ENCODE data around the gene SLC1A2. TPM values are rescaled to one million over a fixed set of nuclear protein-coding genes. Genes with fewer than 3 reads are reported as not detected.

The SLC1A2 gene
- total RNA-seq, 1 experiment from 2014 or later = 0.11 TPM

DNA sequence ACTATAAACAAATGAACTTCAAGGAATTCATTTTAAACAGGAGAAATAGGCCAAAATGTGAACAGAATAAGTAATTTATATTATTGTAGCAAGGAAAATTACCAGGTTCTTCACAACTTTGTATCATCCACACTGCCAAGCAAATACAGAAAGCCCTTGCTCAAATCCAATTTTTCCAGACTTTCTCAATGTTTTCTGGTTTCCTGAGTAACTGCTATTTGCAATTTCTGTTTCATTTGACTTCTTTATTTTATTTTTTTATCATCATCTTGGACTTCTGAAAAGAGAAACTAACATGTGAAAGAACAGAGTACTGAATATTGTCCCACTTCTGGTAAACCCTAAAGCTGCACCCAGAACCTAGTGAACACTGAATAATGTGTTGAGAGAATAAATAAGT, 61.0 kb downstream of the SLC1A2 start:
- ChIA-PET CTCF (no interaction called here), POLR2A (ENCODE audit: low non-redundant PET) (no interaction called here)
- Histone ChIP-seq H3K4me1 (ENCODE audit: insufficient read depth, low read length, poor library complexity, severe bottlenecking) (no peaks in the 10 kb centered on the region), H3K4me3 (ENCODE audit: low read depth, low read length, poor library complexity, severe bottlenecking) (no peak overlapping the region), H3K9me3 (ENCODE audit: low read depth, low read length, poor library complexity, severe bottlenecking) (no peaks in the 10 kb centered on the region), H3K36me3 (ENCODE audit: insufficient read depth, low read length, poor library complexity, severe bottlenecking) (no peaks in the 10 kb centered on the region), H3K27me3 (replicated peaks; ENCODE audit: insufficient read depth, low read depth, low read length, poor library complexity) (peaks cover 10% of the 10 kb centered on the region), H3K27ac (ENCODE audit: low read depth, low read length, poor library complexity, severe bottlenecking) (no peak overlapping the region)
- no TSS peak for BruUV-seq (replicated peaks)
- no peak for DNase-seq (ENCODE audit: low spot score)
- TF ChIP-seq EZH2 (IDR thresholded peaks at IDR 0.05; ENCODE audit: borderline replicate concordance, low read depth, low read length, poor library complexity, severe bottlenecking) = no peak
- no peak for TF ChIP-seq CTCF (conservative IDR thresholded peaks at IDR 0.05; ENCODE audit: low read depth, low read length)
- intact Hi-C loops (cut with micrococcal nuclease; ENCODE audit: unreplicated experiment) = no loop called here

DNA sequence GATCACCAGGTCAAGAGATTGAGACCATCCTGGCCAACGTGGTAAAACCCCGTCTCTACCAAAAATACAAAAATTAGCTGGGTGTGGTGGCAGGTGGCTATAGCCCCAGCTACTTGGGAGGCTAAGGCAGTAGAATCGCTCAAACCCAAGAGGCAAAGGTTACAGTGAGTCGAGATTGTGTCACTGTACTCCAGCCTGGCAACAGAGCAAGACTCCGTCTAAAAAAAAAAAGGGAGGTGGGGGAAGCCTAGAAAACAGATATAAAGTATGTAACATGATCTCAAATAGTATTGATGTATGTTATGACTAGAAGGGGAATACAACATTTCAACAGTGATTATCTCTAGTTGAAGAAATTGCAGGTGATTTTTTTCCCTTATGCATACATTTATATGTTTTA, 61.4 kb downstream of the SLC1A2 start:
- peaks cover 10% of the 10 kb centered on the region for H3K27me3 ChIP-seq (replicated peaks; ENCODE audit: insufficient read depth, low read depth, low read length, poor library complexity)
- CTCF ChIA-PET = interaction anchor here (0.7 kb wide), 1 partner anchor 294 kb away, joined by 4 read pairs; no protein-coding TSS in a partner anchor
- H3K27ac ChIP-seq (ENCODE audit: low read depth, low read length, poor library complexity, severe bottlenecking) = no peak overlapping the region
- H3K4me1 ChIP-seq (ENCODE audit: insufficient read depth, low read length, poor library complexity, severe bottlenecking) = no peaks in the 10 kb centered on the region
- no peaks in the 10 kb centered on the region for H3K36me3 ChIP-seq (ENCODE audit: insufficient read depth, low read length, poor library complexity, severe bottlenecking)
- no peak overlapping the region for H3K4me3 ChIP-seq (ENCODE audit: low read depth, low read length, poor library complexity, severe bottlenecking)
- DNase-seq (ENCODE audit: low spot score) = no peak
- BruUV-seq (replicated peaks) = no TSS peak
- H3K9me3 ChIP-seq (ENCODE audit: low read depth, low read length, poor library complexity, severe bottlenecking) = no peaks in the 10 kb centered on the region
- TF ChIP-seq EZH2 (IDR thresholded peaks at IDR 0.05; ENCODE audit: borderline replicate concordance, low read depth, low read length, poor library complexity, severe bottlenecking) (no peak), CTCF (conservative IDR thresholded peaks at IDR 0.05; ENCODE audit: low read depth, low read length) (no peak)
- POLR2A ChIA-PET (ENCODE audit: low non-redundant PET) = no interaction called here
- intact Hi-C loops (cut with micrococcal nuclease; ENCODE audit: unreplicated experiment) = no loop called here

DNA sequence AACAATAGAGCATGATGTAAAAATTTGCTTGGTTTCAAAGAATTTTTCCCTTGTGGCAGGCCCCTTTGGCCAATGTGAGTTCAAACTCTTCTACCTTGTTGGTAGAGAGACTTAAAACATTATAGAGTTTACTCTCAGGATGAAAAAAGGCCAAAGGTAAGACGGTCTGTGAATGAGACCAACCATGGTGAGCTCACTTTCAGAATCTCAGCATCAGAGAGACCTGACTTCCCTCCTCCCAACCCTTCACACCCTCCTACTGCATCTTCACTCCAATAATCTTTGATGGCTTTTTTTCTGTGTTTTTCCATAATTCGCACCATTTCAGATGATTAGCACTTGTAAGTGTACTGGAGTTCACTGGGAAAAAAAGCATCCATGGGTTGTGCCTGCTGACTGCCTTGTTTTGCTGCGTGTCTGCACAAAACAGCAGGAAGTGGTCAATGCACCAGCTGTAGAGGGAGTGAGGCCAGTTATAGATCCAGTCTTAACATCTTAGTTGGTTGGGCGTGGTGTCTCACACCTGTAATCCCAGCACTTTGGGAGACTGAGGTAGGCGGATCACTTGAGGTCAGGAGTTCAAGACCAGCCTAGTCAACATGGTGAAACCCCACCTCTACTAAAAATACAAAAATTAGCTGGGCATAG, 64.1 kb downstream of the SLC1A2 start:
- Histone ChIP-seq H3K4me3 (ENCODE audit: low read depth, low read length, poor library complexity, severe bottlenecking) (no peak overlapping the region), H3K27ac (ENCODE audit: low read depth, low read length, poor library complexity, severe bottlenecking) (no peak overlapping the region), H3K36me3 (ENCODE audit: insufficient read depth, low read length, poor library complexity, severe bottlenecking) (no peaks in the 10 kb centered on the region), H3K9me3 (ENCODE audit: low read depth, low read length, poor library complexity, severe bottlenecking) (no peaks in the 10 kb centered on the region), H3K4me1 (ENCODE audit: insufficient read depth, low read length, poor library complexity, severe bottlenecking) (no peaks in the 10 kb centered on the region), H3K27me3 (replicated peaks; ENCODE audit: insufficient read depth, low read depth, low read length, poor library complexity) (peaks cover 10% of the 10 kb centered on the region)
- DNase-seq (ENCODE audit: low spot score) = no peak
- ChIA-PET CTCF (no interaction called here), POLR2A (ENCODE audit: low non-redundant PET) (no interaction called here)
- TF ChIP-seq EZH2 (IDR thresholded peaks at IDR 0.05; ENCODE audit: borderline replicate concordance, low read depth, low read length, poor library complexity, severe bottlenecking) (no peak), CTCF (conservative IDR thresholded peaks at IDR 0.05; ENCODE audit: low read depth, low read length) (no peak)
- intact Hi-C loops (cut with micrococcal nuclease; ENCODE audit: unreplicated experiment) = no loop called here
- no TSS peak for BruUV-seq (replicated peaks)
